Testis (tissue), 3 donors: ENCODE results near the gene BASP1. TPM values are rescaled to one million over a fixed set of nuclear protein-coding genes. Genes with fewer than 3 reads are reported as not detected.

Experiments
- DNase-seq: peaks from one replicate; pipeline ENCODE4 v3.0.0-alpha.2; 2019
- H3K27ac ChIP-seq, 2 donors: fragments of 200-600 bp; sonication (generic); one replicate each; pipeline ENCODE4 v1.5.1; 2019
- H3K27me3 ChIP-seq: fragments of 200-600 bp; sonication (generic); one replicate; pipeline ENCODE4 v1.5.1; 2019
- H3K36me3 ChIP-seq: fragments of 200-600 bp; sonication (generic); one replicate; pipeline ENCODE4 v1.5.1; 2017; ENCODE audit warnings: low read depth; ENCODE audit errors: missing control alignments
- H3K4me1 ChIP-seq: fragments of 200-600 bp; sonication (generic); one replicate; pipeline ENCODE4 v1.5.1; 2019
- H3K4me3 ChIP-seq, 2 donors: fragments of 200-600 bp; sonication (generic); one replicate each; pipeline ENCODE4 v1.5.1; 2017 to 2019
- H3K9me3 ChIP-seq: fragments of 200-600 bp; sonication (generic); one replicate; pipeline ENCODE4 v1.5.1; 2017
- CTCF ChIP-seq, 3 experiments: fragments of 450-650 bp in 2 of 3; fragments of 200-600 bp in 1 of 3; sonication (generic) in 1 of 3; IDR thresholded peaks; one replicate each; pipeline ENCODE4 v1.5.1; 2016 to 2019; ENCODE audit warnings: antibody characterized with exemption in 3 of 3, mild to moderate bottlenecking in 2 of 3, moderate library complexity in 1 of 3
- POLR2A ChIP-seq: fragments of 450-650 bp; IDR thresholded peaks from one replicate; pipeline ENCODE4 v1.6.1; 2017; ENCODE audit warnings: antibody characterized with exemption, mild to moderate bottlenecking, moderate library complexity
- WGBS, 2 donors: methylation state at CpG; one replicate each; pipeline ENCODE4 v1.1.5; 2018; 5-methylcytosine and 5-hydroxymethylcytosine counted together
- intact Hi-C: fragments of 100-400 bp; cut with DNase I; formaldehyde crosslinking; loops from one replicate; pipeline ENCODE4 v1.15.1; 2023; ENCODE audit warnings: low total_unique reads
- polyA plus RNA-seq: library from polyadenylated mRNA; stranded (reverse); fragments of 350-450 nt; fragmentation: Illumina TruSeq; extraction: RNeasy Lipid Tissue Mini Kit (QIAGEN cat#74804); gene quantifications from one replicate; pipeline ENCODE4 v1.2.3, GENCODE V29; 2014; ENCODE audit warnings: low read depth, low replicate concordance; ENCODE audit not compliant: insufficient read depth
- total RNA-seq, 2 donors: library from RNA; depleted of rRNA; stranded (reverse); fragments of >200 nt; gene quantifications; one replicate each; pipeline ENCODE4 v1.2.3, GENCODE V29; 2016

BASP1 gene
- total and polyA plus RNA-seq, 3 donors from 2014 or later = 2.1 to 5.6 (median 2.6) TPM

GRCh38 chr5:17272111-17272510, 54.7 kb downstream of the BASP1 start:
- WGBS, 2 donors = 76 to 99% methylated on average over 3 of the region's 3 CpGs
- H3K27ac ChIP-seq = no peak overlapping the region
- no peak for TF ChIP-seq POLR2A
- TF ChIP-seq CTCF (IDR thresholded peaks at IDR 0.05) = no peak
- H3K9me3 ChIP-seq = no peaks in the 10 kb centered on the region
- H3K36me3 ChIP-seq = no peaks in the 10 kb centered on the region
- H3K27me3 ChIP-seq = no peaks in the 10 kb centered on the region
- intact Hi-C loops = no loop called here
- no peaks in the 10 kb centered on the region for H3K4me1 ChIP-seq
- DNase-seq = no peak
- H3K4me3 ChIP-seq = no peak overlapping the region

- intact Hi-C loops = no loop called here
- Histone ChIP-seq H3K9me3 (no peaks in the 10 kb centered on the region), H3K4me1 (no peaks in the 10 kb centered on the region), H3K36me3 (no peaks in the 10 kb centered on the region), H3K27ac (peak overlapping the region in 1 of 2 donors; percentile 50), H3K4me3 (peak overlapping the region; percentile 37 to 58), H3K27me3 (no peaks in the 10 kb centered on the region)
- WGBS, 2 donors = 53 to 91% methylated on average over 23 to 57 of the region's 57 CpGs
- TF ChIP-seq CTCF (IDR thresholded peaks at IDR 0.05) (no peak), POLR2A (no peak)
- DNase-seq = peak; percentile 31
These were observed 58.1 kb downstream of the BASP1 start for GRCh38 chr5:17275289-17276158.

GRCh38 chr5:17276445-17276844, 59.0 kb downstream of the BASP1 start:
- no peaks in the 10 kb centered on the region for H3K9me3 ChIP-seq
- WGBS, 2 donors = 53 to 79% methylated on average over 3 of the region's 3 CpGs
- H3K36me3 ChIP-seq = no peaks in the 10 kb centered on the region
- no peak for DNase-seq
- H3K4me1 ChIP-seq = no peaks in the 10 kb centered on the region
- no peak overlapping the region for H3K4me3 ChIP-seq
- intact Hi-C loops = no loop called here
- no peak overlapping the region for H3K27ac ChIP-seq
- no peaks in the 10 kb centered on the region for H3K27me3 ChIP-seq
- no peak for TF ChIP-seq CTCF (IDR thresholded peaks at IDR 0.05)
- TF ChIP-seq POLR2A = no peak

- no peak for TF ChIP-seq CTCF (IDR thresholded peaks at IDR 0.05)
- TF ChIP-seq POLR2A = no peak
- no peak overlapping the region for H3K4me3 ChIP-seq
- intact Hi-C loops = no loop called here
- WGBS, 2 donors = 91 to 93% methylated on average over 5 of the region's 5 CpGs
- no peaks in the 10 kb centered on the region for H3K9me3 ChIP-seq
- no peaks in the 10 kb centered on the region for H3K36me3 ChIP-seq
- H3K4me1 ChIP-seq = no peaks in the 10 kb centered on the region
- no peak for DNase-seq
- no peaks in the 10 kb centered on the region for H3K27me3 ChIP-seq
- H3K27ac ChIP-seq = no peak overlapping the region
These were observed 60.5 kb downstream of the BASP1 start for GRCh38 chr5:17277907-17278306.

GRCh38 chr5:17278931-17279330, 61.5 kb downstream of the BASP1 start:
- no peaks in the 10 kb centered on the region for H3K36me3 ChIP-seq
- TF ChIP-seq POLR2A (no peak), CTCF (IDR thresholded peaks at IDR 0.05) (no peak)
- H3K9me3 ChIP-seq = no peaks in the 10 kb centered on the region
- no peaks in the 10 kb centered on the region for H3K4me1 ChIP-seq
- no peak overlapping the region for H3K4me3 ChIP-seq
- 91 to 98% methylated on average over 7 of the region's 7 CpGs for WGBS, 2 donors
- no peak for DNase-seq
- H3K27me3 ChIP-seq = no peaks in the 10 kb centered on the region
- intact Hi-C loops = no loop called here
- no peak overlapping the region for H3K27ac ChIP-seq
